ENCODE measurements around the gene KIAA1671. TPM values are rescaled to one million over a fixed set of nuclear protein-coding genes. Genes with fewer than 3 reads are reported as not detected.
A peak's percentile ranks its signal among the peaks of the same experiment; 100 is the strongest.

The KIAA1671 gene
- total and polyA plus RNA-seq, 9 of the 15 experiments (the other 6 are each of a cell fraction or from before 2014, with no cell fraction given), result under 0.01 to 0.11 (median 0.02) TPM; not detected in 5

- TF ChIP-seq ZMIZ1 (IDR thresholded peaks at IDR 0.05; ENCODE audit: low read depth in 2 of 2, low read length in 2 of 2) (no peak), BMI1 (IDR thresholded peaks at IDR 0.05; ENCODE audit: low read length) (no peak)
Observed at GRCh38 chr22:25134451-25134850, 181.9 kb downstream of the KIAA1671 start (continued).

GRCh38 chr22:25136953-25137576 is 184.5 kb downstream of the KIAA1671 start:
- Histone ChIP-seq H3K4me1 (replicated peaks in 1 of 2; ENCODE audit: control insufficient read depth in 2 of 2, insufficient read depth in 2 of 2, low read length in 2 of 2) (no peaks in the 10 kb centered on the region), H3K79me2 (ENCODE audit: control insufficient read depth, insufficient read depth, low read length) (no peaks in the 10 kb centered on the region), H3K9me3 (replicated peaks; ENCODE audit: control insufficient read depth, insufficient read depth, low read depth, low read length) (no peaks in the 10 kb centered on the region), H3K9ac (ENCODE audit: insufficient read depth in 1 of 2, low read depth in 2 of 2, low read length in 2 of 2) (no peak overlapping the region), H2AFZ (ENCODE audit: low read depth, low read length) (no peak overlapping the region), H4K20me1 (replicated peaks; ENCODE audit: control insufficient read depth, insufficient read depth, low read length) (no peaks in the 10 kb centered on the region), H3K9me1 (ENCODE audit: control insufficient read depth, insufficient read depth, low read length) (no peaks in the 10 kb centered on the region), H3K36me3 (ENCODE audit: control insufficient read depth, insufficient read depth, low read length) (no peaks in the 10 kb centered on the region), H3K4me2 (ENCODE audit: insufficient read depth, low read length) (no peak overlapping the region), H3K27me3 (ENCODE audit: control insufficient read depth in 2 of 2, insufficient read depth in 2 of 2, low read length in 2 of 2) (peaks cover 0 to 3% of the 10 kb centered on the region in 2 experiments; a peak in 2 of 5 replicates), H3K27ac (ENCODE audit: extremely low read depth, low read depth, low read length) (no peak overlapping the region), H3K4me3 (no peak overlapping the region)
- intact Hi-C loops (cut with micrococcal nuclease) (no loop called here), in situ Hi-C loops (cut with MboI) (no loop called here)
- ChIA-PET CTCF (ENCODE audit: low intra/inter-chr PET ratio) (no interaction called here), POLR2A (interaction anchor here (1.3 kb wide), 1 partner anchor 18 kb away, joined by 6 read pairs; no protein-coding TSS in a partner anchor)
- BruUV-seq (replicated peaks), result no TSS peak
- WGBS (ENCODE audit: insufficient coverage, low coverage, missing lambda C conversion rate), result 0% methylated on average over 4 of the region's 5 CpGs
- FAIRE-seq (no peak), DNase-seq (ENCODE audit: extremely low read depth in 1 of 4, low spot score in 3 of 4) (no peak), ATAC-seq (no peak)
- TF ChIP-seq RREB1 (CRISPR knock-in tag; IDR thresholded peaks at IDR 0.05), result no peak
- 0 out of 2 replicates have a peak, but pooled peaks have one; percentile 47 for TF ChIP-seq ZNF23 (CRISPR knock-in tag; IDR thresholded peaks at IDR 0.05)
